ENCODE results near the gene ADD2.
"Not testable (repeated sequence)": the region's sequence is repeated elsewhere in the genome, so short reads cannot be mapped to it uniquely, and the experiment has no call there.

Gene ADD2

GRCh38 chr2:70632388-70632787, 135.6 kb downstream of the ADD2 start:
- DNase-seq, result no peak

- no peak for DNase-seq
Observed at GRCh38 chr2:70630761-70631160, 137.2 kb downstream of the ADD2 start.

GRCh38 chr2:70627211-70627898, 140.6 kb downstream of the ADD2 start:
- DNase-seq, result no peak

GRCh38 chr2:70626254-70626990, 141.6 kb downstream of the ADD2 start:
- no peak for DNase-seq

- DNase-seq, result not testable (repeated sequence)
Observed at GRCh38 chr2:70621536-70621935, 146.5 kb downstream of the ADD2 start.

GRCh38 chr2:70620020-70620419, 148.0 kb downstream of the ADD2 start:
- DNase-seq, result no peak

GRCh38 chr2:70619167-70619566, 148.8 kb downstream of the ADD2 start:
- no peak for DNase-seq

GRCh38 chr2:70616168-70616694, 151.8 kb downstream of the ADD2 start:
- no peak for DNase-seq

GRCh38 chr2:70615222-70615621, 152.8 kb downstream of the ADD2 start:
- DNase-seq, result no peak

- DNase-seq, result no peak
Observed at GRCh38 chr2:70613521-70613920, 154.5 kb downstream of the ADD2 start.

- no peak for DNase-seq
Observed at GRCh38 chr2:70612574-70612973, 155.4 kb downstream of the ADD2 start.

GRCh38 chr2:70608373-70608772, 159.6 kb downstream of the ADD2 start:
- DNase-seq, result no peak

GRCh38 chr2:70607121-70607561, 160.9 kb downstream of the ADD2 start:
- no peak for DNase-seq

All from bone marrow (tissue), 2 donors.